Hepatocyte (in vitro differentiated cells): ENCODE results near the gene SNAI3. TPM values are rescaled to one million over a fixed set of nuclear protein-coding genes. Genes with fewer than 3 reads are reported as not detected.

ENCODE experiments used
- DNase-seq: peaks from one replicate; pipeline ENCODE4 v3.0.0-alpha.2; 2016; ENCODE audit warnings: low spot score
- H2AFZ ChIP-seq: fragments of 200-600 bp; sonication (generic); 2 replicates; pipeline ENCODE4 v1.6.0; 2016; ENCODE audit warnings: antibody characterized with exemption, mild to moderate bottlenecking
- H3K27ac ChIP-seq: fragments of 200-600 bp; sonication (generic); 2 replicates; pipeline ENCODE4 v1.5.1; 2016; ENCODE audit warnings: mild to moderate bottlenecking
- H3K27me3 ChIP-seq: fragments of 200-600 bp; sonication (generic); 2 replicates; pipeline ENCODE4 v1.6.1; 2016
- H3K36me3 ChIP-seq: fragments of 200-600 bp; sonication (generic); replicated peaks from 2 replicates; pipeline ENCODE4 v1.5.1; 2016; ENCODE audit warnings: low read depth; ENCODE audit not compliant: insufficient read depth
- H3K4me1 ChIP-seq: fragments of 200-600 bp; sonication (generic); 2 replicates; pipeline ENCODE4 v1.5.1; 2016; ENCODE audit warnings: mild to moderate bottlenecking, moderate library complexity; ENCODE audit not compliant: insufficient read depth
- H3K4me2 ChIP-seq: fragments of 200-600 bp; sonication (generic); 2 replicates; pipeline ENCODE4 v1.6.0; 2016
- H3K4me3 ChIP-seq: fragments of 200-600 bp; sonication (generic); 2 replicates; pipeline ENCODE4 v1.5.1; 2016; ENCODE audit warnings: mild to moderate bottlenecking
- H3K79me2 ChIP-seq: fragments of 200-600 bp; sonication (generic); 2 replicates; pipeline ENCODE4 v1.6.0; 2017; ENCODE audit warnings: mild to moderate bottlenecking
- H3K9me2 ChIP-seq: fragments of 200-600 bp; sonication (generic); replicated peaks from 2 replicates; pipeline ENCODE4 v1.6.0; 2017; ENCODE audit warnings: mild to moderate bottlenecking; ENCODE audit not compliant: insufficient read depth
- H3K9me3 ChIP-seq: fragments of 200-600 bp; sonication (generic); 2 replicates; pipeline ENCODE4 v1.5.1; 2016; ENCODE audit warnings: low read depth, mild to moderate bottlenecking
- H4K20me1 ChIP-seq: fragments of 200-600 bp; sonication (generic); 2 replicates; pipeline ENCODE4 v1.6.0; 2016; ENCODE audit warnings: mild to moderate bottlenecking; ENCODE audit not compliant: insufficient read depth, poor library complexity, severe bottlenecking
- EZH2 ChIP-seq: fragments of 200-600 bp; sonication (generic); IDR thresholded peaks from 2 replicates; pipeline ENCODE4 v1.6.1; 2016; ENCODE audit warnings: antibody characterized with exemption, mild to moderate bottlenecking, borderline replicate concordance
- EZH2phosphoT487 ChIP-seq: fragments of 200-600 bp; sonication (generic); IDR thresholded peaks from one replicate; pipeline ENCODE4 v1.6.1; 2018; ENCODE audit warnings: antibody characterized with exemption, mild to moderate bottlenecking, low read depth, moderate library complexity; ENCODE audit not compliant: unreplicated experiment, severe bottlenecking
- WGBS: methylation state at CpG from one replicate; pipeline ENCODE4 v1.1.6; 2016; ENCODE audit warnings: low lambda C conversion rate; ENCODE audit errors: missing lambda C conversion rate; 5-methylcytosine and 5-hydroxymethylcytosine counted together
- polyA plus RNA-seq: library from polyadenylated mRNA; unstranded; fragments of >200 nt; fragmentation: Nextera tagmentation; extraction: Ambion mirVana; gene quantifications from 2 replicates; pipeline ENCODE4 v1.2.1, GENCODE V29; 2016
- total RNA-seq: library from RNA; depleted of rRNA; stranded (reverse); fragments of >200 nt; gene quantifications from 2 replicates; pipeline ENCODE4 v1.2.3, GENCODE V29; 2014
- TF ChIP-seq, protein P1 (sequence below): fragments of 200-600 bp; sonication (generic); IDR thresholded peaks from 2 replicates; pipeline ENCODE4 v1.5.1; 2016; ENCODE audit warnings: antibody characterized with exemption, mild to moderate bottlenecking; ENCODE audit not compliant: poor library complexity

The SNAI3 gene
- total and polyA plus RNA-seq, 2 experiments from 2014 or later: 1.7 to 5.0 TPM

DNA sequence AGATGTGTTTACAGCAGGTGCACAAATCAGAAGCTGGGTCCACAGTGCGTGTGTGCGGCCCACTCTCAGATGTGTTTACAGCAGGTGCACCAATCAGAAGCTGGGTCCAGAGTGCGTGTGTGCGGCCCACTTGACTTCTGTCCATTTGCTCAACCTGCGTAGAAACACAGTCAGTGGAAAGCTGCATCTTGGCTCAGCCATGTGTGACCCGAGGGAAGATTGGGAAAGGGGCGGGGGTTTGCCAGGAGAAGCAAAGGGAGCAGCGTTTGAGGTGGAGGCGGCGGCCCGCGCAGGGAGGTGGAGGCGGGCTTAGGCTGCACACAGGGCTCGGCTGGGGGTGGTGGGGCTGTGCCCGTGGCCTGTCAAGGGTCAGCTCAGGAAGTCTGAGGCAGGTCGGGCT lies 24.2 kb upstream of the SNAI3 start:
- no peaks in the 10 kb centered on the region for H3K36me3 ChIP-seq
- H3K9me2 ChIP-seq: no peaks in the 10 kb centered on the region
- H3K4me2 ChIP-seq: no peak overlapping the region
- peaks cover 22% of the 10 kb centered on the region for H3K79me2 ChIP-seq
- no peaks in the 10 kb centered on the region for H3K9me3 ChIP-seq
- no peaks in the 10 kb centered on the region for H3K27me3 ChIP-seq
- TF ChIP-seq EZH2: no peak
- no peak for TF ChIP-seq EZH2phosphoT487
- TF ChIP-seq, protein P1, sequence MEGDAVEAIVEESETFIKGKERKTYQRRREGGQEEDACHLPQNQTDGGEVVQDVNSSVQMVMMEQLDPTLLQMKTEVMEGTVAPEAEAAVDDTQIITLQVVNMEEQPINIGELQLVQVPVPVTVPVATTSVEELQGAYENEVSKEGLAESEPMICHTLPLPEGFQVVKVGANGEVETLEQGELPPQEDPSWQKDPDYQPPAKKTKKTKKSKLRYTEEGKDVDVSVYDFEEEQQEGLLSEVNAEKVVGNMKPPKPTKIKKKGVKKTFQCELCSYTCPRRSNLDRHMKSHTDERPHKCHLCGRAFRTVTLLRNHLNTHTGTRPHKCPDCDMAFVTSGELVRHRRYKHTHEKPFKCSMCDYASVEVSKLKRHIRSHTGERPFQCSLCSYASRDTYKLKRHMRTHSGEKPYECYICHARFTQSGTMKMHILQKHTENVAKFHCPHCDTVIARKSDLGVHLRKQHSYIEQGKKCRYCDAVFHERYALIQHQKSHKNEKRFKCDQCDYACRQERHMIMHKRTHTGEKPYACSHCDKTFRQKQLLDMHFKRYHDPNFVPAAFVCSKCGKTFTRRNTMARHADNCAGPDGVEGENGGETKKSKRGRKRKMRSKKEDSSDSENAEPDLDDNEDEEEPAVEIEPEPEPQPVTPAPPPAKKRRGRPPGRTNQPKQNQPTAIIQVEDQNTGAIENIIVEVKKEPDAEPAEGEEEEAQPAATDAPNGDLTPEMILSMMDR: no peak
- H3K4me3 ChIP-seq: no peak overlapping the region
- DNase-seq: no peak
- H4K20me1 ChIP-seq: no peaks in the 10 kb centered on the region
- H2AFZ ChIP-seq: no peak overlapping the region
- 86% methylated on average over 8 of the region's 16 CpGs for WGBS
- H3K27ac ChIP-seq: no peak overlapping the region
- H3K4me1 ChIP-seq: peaks cover 4% of the 10 kb centered on the region

DNA sequence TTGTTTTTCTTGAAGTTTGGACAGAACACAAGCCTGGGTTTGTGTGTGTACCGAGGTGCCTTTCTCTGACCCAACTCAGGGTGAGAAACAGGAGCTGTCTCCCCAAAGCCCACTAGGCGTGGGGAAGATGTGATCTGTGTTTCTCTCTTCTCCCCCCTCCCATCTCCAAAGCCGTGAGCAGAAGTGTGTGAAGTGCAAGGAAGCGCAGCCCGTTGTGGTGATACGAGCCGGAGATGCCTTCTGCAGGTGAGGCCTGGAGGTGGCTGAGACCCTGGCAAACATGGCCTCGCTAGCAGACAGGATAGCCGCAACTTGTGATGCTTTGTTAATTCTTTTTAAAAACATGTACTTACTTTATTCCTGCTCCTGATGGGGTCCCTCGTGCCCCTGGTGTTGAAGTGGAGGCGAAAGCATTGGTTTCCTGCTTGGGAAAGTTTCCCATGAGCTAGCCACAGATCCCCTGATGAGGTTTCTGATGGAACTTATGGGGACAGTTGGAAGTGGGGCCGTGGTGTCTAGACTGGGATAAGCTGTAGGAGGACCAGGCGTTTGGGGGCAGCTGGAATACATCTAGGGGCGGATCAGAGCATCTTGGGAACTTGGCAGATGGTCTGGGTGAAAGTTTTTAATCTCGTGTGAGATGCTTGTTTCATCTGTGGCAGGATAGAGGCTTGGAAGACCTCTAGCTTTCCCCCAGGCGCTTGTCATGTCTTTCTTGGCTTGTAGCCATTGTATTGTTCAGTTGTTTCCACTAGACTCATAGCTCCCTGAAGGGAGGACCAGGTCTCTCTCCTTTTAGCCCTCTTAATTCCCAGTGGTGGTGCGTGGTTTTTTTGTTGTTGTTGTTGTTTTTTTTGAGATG lies 20.9 kb upstream of the SNAI3 start:
- peak overlapping the region; percentile 92 for H2AFZ ChIP-seq
- no peaks in the 10 kb centered on the region for H3K9me3 ChIP-seq
- no peaks in the 10 kb centered on the region for H3K27me3 ChIP-seq
- peaks cover 7% of the 10 kb centered on the region for H3K4me1 ChIP-seq
- H4K20me1 ChIP-seq: no peaks in the 10 kb centered on the region
- H3K36me3 ChIP-seq: no peaks in the 10 kb centered on the region
- WGBS: 59% methylated on average over 17 of the region's 17 CpGs
- TF ChIP-seq EZH2phosphoT487 (no peak), EZH2 (no peak)
- TF ChIP-seq, protein P1: no peak
- H3K4me2 ChIP-seq: peak overlapping the region; percentile 97
- H3K79me2 ChIP-seq: peaks cover 35% of the 10 kb centered on the region
- peak overlapping the region; percentile 99 for H3K4me3 ChIP-seq
- no peak for DNase-seq
- no peaks in the 10 kb centered on the region for H3K9me2 ChIP-seq
- H3K27ac ChIP-seq: peak overlapping the region; percentile 60

DNA sequence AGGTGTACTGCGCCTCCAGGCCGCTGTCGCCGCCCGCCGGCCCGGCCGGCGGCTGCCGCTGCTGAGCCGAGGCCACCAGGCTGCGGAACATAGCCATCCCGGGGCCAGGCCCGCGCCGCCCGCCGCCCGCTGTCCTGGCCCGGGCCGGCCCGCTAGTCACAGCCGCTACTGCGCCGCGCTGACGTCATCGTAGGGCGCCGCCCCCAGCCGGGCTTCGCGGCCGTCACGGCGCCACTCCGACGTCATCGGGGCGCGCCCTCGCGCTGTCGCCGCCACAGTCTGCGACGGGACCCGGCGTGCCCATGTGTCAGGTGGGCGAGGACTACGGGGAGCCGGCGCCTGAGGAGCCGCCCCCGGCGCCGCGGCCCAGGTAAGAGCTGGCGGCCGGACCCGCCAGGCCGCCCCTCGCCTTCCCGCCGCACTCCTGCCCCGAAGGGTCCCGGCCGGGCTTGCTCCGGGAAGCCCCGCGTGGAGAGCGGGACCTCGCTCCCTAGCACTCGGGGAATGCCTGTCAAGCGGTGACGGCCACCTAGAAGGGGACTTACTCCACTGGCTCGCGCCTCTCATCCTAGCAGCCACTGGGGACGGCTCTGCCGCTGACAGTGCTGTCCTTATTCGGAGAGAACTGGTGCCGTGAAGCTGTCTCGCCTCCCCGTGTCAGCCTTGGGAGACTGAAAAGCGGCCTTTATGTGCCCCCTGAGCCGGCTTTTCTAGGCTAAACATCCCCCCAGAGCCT lies 20.1 kb upstream of the SNAI3 start, which contains the start of the genes CTU2 and RNF166:
Gene CTU2, plus strand, starts transcription at position 275 of the 736 bp plus-strand sequence. Its CDS starts 28 bp downstream, at position 303.
Gene RNF166, minus strand, starts transcription at position 180 of the 736 bp plus-strand sequence. Its CDS starts 83 bp downstream, at position 97.
- WGBS: under 1% methylated on average over 58 of the region's 86 CpGs
- Histone ChIP-seq H3K27ac (peak within 1 kb of the TSS; percentile 60), H3K27me3 (no peaks in the 10 kb centered on the region), H3K36me3 (no peaks in the 10 kb centered on the region), H3K4me3 (peak within 1 kb of the TSS; percentile 99), H2AFZ (peak within 1 kb of the TSS; percentile 92), H3K9me2 (no peaks in the 10 kb centered on the region), H3K9me3 (no peaks in the 10 kb centered on the region), H4K20me1 (no peaks in the 10 kb centered on the region), H3K79me2 (peaks cover 35% of the 10 kb centered on the region), H3K4me2 (peak within 1 kb of the TSS; percentile 97), H3K4me1 (peaks cover 7% of the 10 kb centered on the region)
- peak; percentile 97 for DNase-seq
- TF ChIP-seq EZH2phosphoT487 (no peak), EZH2 (no peak)
- TF ChIP-seq, protein P1: no peak
